Measurements from ENCODE around the gene THOP1.

Gene THOP1

GRCh38 chr19:2747349-2747748 lies 38.0 kb upstream of the THOP1 start:
- DNase-seq (ENCODE audit: low read depth, low spot score): no peak
- in situ Hi-C loops (cut with HindIII; ENCODE audit: low sequenced_read_pairs): no loop called here

GRCh38 chr19:2750808-2751437 lies 34.4 kb upstream of the THOP1 start:
- no peak for DNase-seq (ENCODE audit: low read depth, low spot score)
- no peak for TF ChIP-seq CTCF (IDR thresholded peaks at IDR 0.05; ENCODE audit: low read depth, low read length)
- in situ Hi-C loops (cut with HindIII; ENCODE audit: low sequenced_read_pairs): no loop called here
- no peak overlapping the region for H3K4me3 ChIP-seq (ENCODE audit: low read depth, low read length)

More at GRCh38 chr19:2747349-2747748, 38.0 kb upstream of the THOP1 start:
- no peak overlapping the region for H3K4me3 ChIP-seq (ENCODE audit: low read depth, low read length)
- TF ChIP-seq CTCF (IDR thresholded peaks at IDR 0.05; ENCODE audit: low read depth, low read length): no peak

- DNase-seq (ENCODE audit: low read depth, low spot score): no peak
- no peak for TF ChIP-seq CTCF (IDR thresholded peaks at IDR 0.05; ENCODE audit: low read depth, low read length)
- no peak overlapping the region for H3K4me3 ChIP-seq (ENCODE audit: low read depth, low read length)
- in situ Hi-C loops (cut with HindIII; ENCODE audit: low sequenced_read_pairs): no loop called here
Measured at GRCh38 chr19:2751438-2751830, 33.9 kb upstream of the THOP1 start.

- no peak for TF ChIP-seq CTCF (IDR thresholded peaks at IDR 0.05; ENCODE audit: low read depth, low read length)
- in situ Hi-C loops (cut with HindIII; ENCODE audit: low sequenced_read_pairs): no loop called here
- no peak for DNase-seq (ENCODE audit: low read depth, low spot score)
- no peak overlapping the region for H3K4me3 ChIP-seq (ENCODE audit: low read depth, low read length)
Measured at GRCh38 chr19:2754659-2755447, 30.4 kb upstream of the THOP1 start.

GRCh38 chr19:2755448-2755705 lies 29.9 kb upstream of the THOP1 start:
- no peak for TF ChIP-seq CTCF (IDR thresholded peaks at IDR 0.05; ENCODE audit: low read depth, low read length)
- DNase-seq (ENCODE audit: low read depth, low spot score): no peak
- in situ Hi-C loops (cut with HindIII; ENCODE audit: low sequenced_read_pairs): no loop called here
- no peak overlapping the region for H3K4me3 ChIP-seq (ENCODE audit: low read depth, low read length)

GRCh38 chr19:2755811-2756210 lies 29.5 kb upstream of the THOP1 start:
- DNase-seq (ENCODE audit: low read depth, low spot score): no peak
- no peak for TF ChIP-seq CTCF (IDR thresholded peaks at IDR 0.05; ENCODE audit: low read depth, low read length)
- no peak overlapping the region for H3K4me3 ChIP-seq (ENCODE audit: low read depth, low read length)
- in situ Hi-C loops (cut with HindIII; ENCODE audit: low sequenced_read_pairs): no loop called here
